IMR-90 (cell line): ENCODE results near the gene MCUB. TPM values are rescaled to one million over a fixed set of nuclear protein-coding genes. Genes with fewer than 3 reads are reported as not detected.

Experiments
- ATAC-seq: fragments of 200-7000 bp; cut with Tn5 transposase; 2 replicates; pipeline ENCODE4 v1.9.1; 2020; ENCODE audit warnings: low read depth, mild to moderate bottlenecking, moderate library complexity
- BruUV-seq: library from RNA; stranded (reverse); fragments of 400-500 nt; replicated peaks from 2 replicates; lab custom pipeline; 2021; lab: Mats Ljungman, UMichigan
- CTCF ChIA-PET: fragments of 300-600 bp; formaldehyde crosslinking; extraction: SDS; loops from one replicate; lab custom pipeline; 2021; ENCODE audit warnings: antibody characterized with exemption; lab: Yijun Ruan, JAX
- POLR2A ChIA-PET: fragments of 300-600 bp; sonication (Branson Sonifier 250); formaldehyde crosslinking; loops from one replicate; lab custom pipeline; 2022; ENCODE audit warnings: antibody characterized with exemption; ENCODE audit not compliant: unreplicated experiment; lab: Charles Lee
- DNase-seq: peaks from one replicate; pipeline ENCODE4 v3.0.0; 2013
- H2AFZ ChIP-seq: replicated peaks from 2 replicates; pipeline ENCODE3; 2013; ENCODE audit warnings: low read length, mild to moderate bottlenecking; ENCODE audit not compliant: poor library complexity
- H2AK5ac ChIP-seq: 2 replicates; pipeline ENCODE4 v1.6.1; 2013; ENCODE audit warnings: low read depth, low read length, inconsistent platforms
- H2AK9ac ChIP-seq: replicated peaks from 2 replicates; pipeline ENCODE3; 2013; ENCODE audit warnings: mild to moderate bottlenecking, low read depth, low read length, moderate library complexity; ENCODE audit not compliant: poor library complexity
- H2BK120ac ChIP-seq: 2 replicates; pipeline ENCODE4 v1.6.1; 2013; ENCODE audit warnings: low read depth, low read length, inconsistent platforms
- H2BK15ac ChIP-seq: 3 replicates; pipeline ENCODE4 v1.6.1; 2013; ENCODE audit warnings: low read depth, low read length, inconsistent platforms
- H2BK20ac ChIP-seq: 2 replicates; pipeline ENCODE4 v1.6.1; 2013; ENCODE audit warnings: low read depth, mild to moderate bottlenecking, inconsistent platforms, low read length, moderate library complexity
- H2BK5ac ChIP-seq: 2 replicates; pipeline ENCODE4 v1.6.1; 2013; ENCODE audit warnings: mild to moderate bottlenecking, low read depth, low read length, inconsistent platforms; ENCODE audit not compliant: poor library complexity, severe bottlenecking
- H3K14ac ChIP-seq: replicated peaks from 2 replicates; pipeline ENCODE4 v1.6.1; 2013; ENCODE audit warnings: low read depth, low read length, inconsistent platforms
- H3K18ac ChIP-seq: 2 replicates; pipeline ENCODE4 v1.6.1; 2013; ENCODE audit warnings: low read depth, low read length, control low read depth
- H3K23ac ChIP-seq: 2 replicates; pipeline ENCODE4 v1.6.1; 2013; ENCODE audit warnings: low read depth, low read length, inconsistent platforms
- H3K27ac ChIP-seq: 2 replicates; pipeline ENCODE4 v1.5.1; 2013; ENCODE audit warnings: mild to moderate bottlenecking, control low read depth, low read length; ENCODE audit not compliant: insufficient read depth
- H3K27me3 ChIP-seq: 2 replicates; pipeline ENCODE4 v1.6.1; 2013; ENCODE audit warnings: low read length; ENCODE audit not compliant: control insufficient read depth, insufficient read depth
- H3K36me3 ChIP-seq: 2 replicates; pipeline ENCODE4 v1.6.1; 2013; ENCODE audit warnings: low read length, mixed read lengths; ENCODE audit not compliant: control insufficient read depth, insufficient read depth
- H3K4ac ChIP-seq: 2 replicates; pipeline ENCODE4 v1.6.1; 2013; ENCODE audit warnings: low read depth, low read length, inconsistent platforms
- H3K4me1 ChIP-seq: 2 replicates; pipeline ENCODE4 v1.6.1; 2013; ENCODE audit warnings: low read length, mixed read lengths; ENCODE audit not compliant: control insufficient read depth, insufficient read depth
- H3K4me2 ChIP-seq: 2 replicates; pipeline ENCODE4 v1.6.1; 2013; ENCODE audit warnings: low read depth, mild to moderate bottlenecking, control low read depth, low read length, moderate library complexity
- H3K4me3 ChIP-seq: 2 replicates; pipeline ENCODE4 v1.5.1; 2013; ENCODE audit warnings: low read depth, mild to moderate bottlenecking, control low read depth, low read length, moderate library complexity; ENCODE audit not compliant: insufficient read depth
- H3K56ac ChIP-seq: 2 replicates; pipeline ENCODE4 v1.6.1; 2013; ENCODE audit warnings: low read length, inconsistent platforms; ENCODE audit not compliant: insufficient read depth; ENCODE audit errors: extremely low read depth
- H3K79me1 ChIP-seq, 2 experiments: 2 replicates each; pipeline ENCODE4 v1.6.1; 2013; ENCODE audit warnings: low read length in 2 of 2, inconsistent platforms in 1 of 2, low read depth in 1 of 2
- H3K9ac ChIP-seq: 2 replicates; pipeline ENCODE4 v1.6.1; 2013; ENCODE audit warnings: low read depth, low read length, control low read depth
- H3K9me1 ChIP-seq: 2 replicates; pipeline ENCODE4 v1.6.1; 2013; ENCODE audit warnings: low read length, inconsistent platforms; ENCODE audit not compliant: insufficient read depth
- H3K9me3 ChIP-seq: 2 replicates; pipeline ENCODE4 v1.6.1; 2013; ENCODE audit warnings: low read length; ENCODE audit not compliant: control insufficient read depth, insufficient read depth
- H4K20me1 ChIP-seq: 2 replicates; pipeline ENCODE4 v1.6.1; 2013; ENCODE audit warnings: low read length, inconsistent platforms; ENCODE audit not compliant: insufficient read depth
- H4K5ac ChIP-seq: 2 replicates; pipeline ENCODE4 v1.6.1; 2013; ENCODE audit warnings: mild to moderate bottlenecking, low read depth, low read length, control low read depth
- H4K8ac ChIP-seq, 2 experiments: 2 replicates each; pipeline ENCODE4 v1.6.1; 2013; ENCODE audit warnings: low read depth in 2 of 2, low read length in 2 of 2, control low read depth in 1 of 2, inconsistent platforms in 1 of 2
- H4K91ac ChIP-seq: 2 replicates; pipeline ENCODE4 v1.6.1; 2013; ENCODE audit warnings: low read depth, low read length, inconsistent platforms; ENCODE audit not compliant: insufficient read depth
- FOS ChIP-seq: fragments of 150-350 bp; IDR thresholded peaks from 2 replicates; pipeline ENCODE4 v1.6.1; 2016; ENCODE audit warnings: low read depth, low read length
- MAFK ChIP-seq: IDR thresholded peaks from 2 replicates; pipeline ENCODE4 v1.6.1; 2012; ENCODE audit warnings: low read depth, low read length, improper control_type of control experiment
- MAZ ChIP-seq: IDR thresholded peaks from 2 replicates; pipeline ENCODE4 v1.6.1; 2012; ENCODE audit warnings: low read depth, mild to moderate bottlenecking, low read length, improper control_type of control experiment, moderate library complexity, borderline replicate concordance
- MXI1 ChIP-seq: IDR thresholded peaks from 2 replicates; pipeline ENCODE4 v1.6.1; 2012; ENCODE audit warnings: low read depth, mild to moderate bottlenecking, low read length, moderate library complexity, borderline replicate concordance
- NFE2L2 ChIP-seq: fragments of 150-350 bp; IDR thresholded peaks from 2 replicates; pipeline ENCODE4 v1.6.1; 2016; ENCODE audit warnings: low read depth, mild to moderate bottlenecking, low read length
- RCOR1 ChIP-seq: IDR thresholded peaks from 2 replicates; pipeline ENCODE4 v1.6.1; 2012; ENCODE audit warnings: mild to moderate bottlenecking, low read length, improper control_type of control experiment; ENCODE audit not compliant: insufficient replicate concordance
- RFX5 ChIP-seq: IDR thresholded peaks from 2 replicates; pipeline ENCODE4 v1.8.0; 2012; ENCODE audit warnings: low read depth, mild to moderate bottlenecking, low read length, moderate library complexity
- whole genome bisulfite sequencing, 2 experiments: methylation state at CpG; one replicate each; pipeline versions ENCODE4 v1.1.5 to v1.1.7; 2013; ENCODE audit warnings: missing lambda C conversion rate in 2 of 2; ENCODE audit not compliant: insufficient read length in 1 of 2; ENCODE audit errors: extremely low coverage in 2 of 2; 5-methylcytosine and 5-hydroxymethylcytosine counted together
- dilution Hi-C: fragments of 300-500 bp; cut with HindIII; formaldehyde crosslinking; loops from one replicate; pipeline ENCODE4 v1.14.3; 2018; ENCODE audit warnings: low sequenced_read_pairs; ENCODE audit not compliant: unreplicated experiment
- in situ Hi-C: fragments of 300-500 bp; cut with MboI; formaldehyde crosslinking; loops from 3 replicates; pipeline ENCODE4 v1.14.3; 2019; ENCODE audit warnings: low sequenced_read_pairs, inconsistent platforms, mixed read lengths
- intact Hi-C: fragments of 100-400 bp; cut with micrococcal nuclease; formaldehyde crosslinking; loops from 2 replicates; pipeline ENCODE4 v1.10.0; 2022
- polyA plus RNA-seq, 3 experiments: library from polyadenylated mRNA; depleted of rRNA; stranded (reverse); fragments of >200 nt; gene quantifications; 2 replicates each; pipeline ENCODE4 v1.2.3, GENCODE V29; 2012; ENCODE audit warnings: low replicate concordance in 1 of 3
- total RNA-seq: library from RNA; depleted of rRNA; stranded (reverse); fragments of >200 nt; gene quantifications from 2 replicates; pipeline ENCODE4 v1.2.3, GENCODE V29; 2012
- TF ChIP-seq, protein P1 (sequence below): fragments of 150-350 bp; IDR thresholded peaks from 2 replicates; pipeline ENCODE4 v1.6.1; 2017; ENCODE audit warnings: mild to moderate bottlenecking, antibody characterized with exemption, low read length, low read depth
- TF ChIP-seq, protein P2 (sequence below): fragments of 150-350 bp; IDR thresholded peaks from 2 replicates; pipeline ENCODE4 v1.6.1; 2016; ENCODE audit warnings: low read depth, mild to moderate bottlenecking, low read length, moderate library complexity, borderline replicate concordance

MCUB gene
- total and polyA plus RNA-seq, 2 of the 4 experiments (the other 2 are of a cell fraction): 18.5 to 20.4 TPM

- ChIA-PET CTCF (no interaction called here), POLR2A (no interaction called here)
- no peaks in the 10 kb centered on the region for H3K79me1 ChIP-seq
- peaks cover 2% of the 10 kb centered on the region; the same call in 1 of the 2 replicates for H3K9me1 ChIP-seq
- H3K9ac ChIP-seq: no peak overlapping the region
- H3K18ac ChIP-seq: no peak overlapping the region
- H3K36me3 ChIP-seq: 0 out of 2 replicates have a peak, but pooled peaks cover 2% of the 10 kb centered on the region
- H3K23ac ChIP-seq: no peak overlapping the region
- dilution Hi-C loops (no loop called here), intact Hi-C loops (no loop called here), in situ Hi-C loops (no loop called here)
- H2BK5ac ChIP-seq: no peak overlapping the region
- no CpG with 5 or more reads among the region's 6 CpGs for WGBS, 2 experiments
- no peak overlapping the region for H2AK5ac ChIP-seq
- H2BK15ac ChIP-seq: no peak overlapping the region
- no peak overlapping the region for H4K91ac ChIP-seq
- no TSS peak for BruUV-seq
- H2BK120ac ChIP-seq: no peak overlapping the region
- peaks cover 2% of the 10 kb centered on the region; the same call in 1 of the 2 replicates for H3K4me1 ChIP-seq
- no peaks in the 10 kb centered on the region for H3K27me3 ChIP-seq
- H3K56ac ChIP-seq: no peak overlapping the region
- TF ChIP-seq RCOR1: no peak
- no peak for TF ChIP-seq NFE2L2
- TF ChIP-seq, protein P1, sequence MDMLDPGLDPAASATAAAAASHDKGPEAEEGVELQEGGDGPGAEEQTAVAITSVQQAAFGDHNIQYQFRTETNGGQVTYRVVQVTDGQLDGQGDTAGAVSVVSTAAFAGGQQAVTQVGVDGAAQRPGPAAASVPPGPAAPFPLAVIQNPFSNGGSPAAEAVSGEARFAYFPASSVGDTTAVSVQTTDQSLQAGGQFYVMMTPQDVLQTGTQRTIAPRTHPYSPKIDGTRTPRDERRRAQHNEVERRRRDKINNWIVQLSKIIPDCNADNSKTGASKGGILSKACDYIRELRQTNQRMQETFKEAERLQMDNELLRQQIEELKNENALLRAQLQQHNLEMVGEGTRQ: no peak
- TF ChIP-seq RFX5: no peak
- TF ChIP-seq FOS: no peak
- no peak for TF ChIP-seq MXI1
- TF ChIP-seq, protein P2, sequence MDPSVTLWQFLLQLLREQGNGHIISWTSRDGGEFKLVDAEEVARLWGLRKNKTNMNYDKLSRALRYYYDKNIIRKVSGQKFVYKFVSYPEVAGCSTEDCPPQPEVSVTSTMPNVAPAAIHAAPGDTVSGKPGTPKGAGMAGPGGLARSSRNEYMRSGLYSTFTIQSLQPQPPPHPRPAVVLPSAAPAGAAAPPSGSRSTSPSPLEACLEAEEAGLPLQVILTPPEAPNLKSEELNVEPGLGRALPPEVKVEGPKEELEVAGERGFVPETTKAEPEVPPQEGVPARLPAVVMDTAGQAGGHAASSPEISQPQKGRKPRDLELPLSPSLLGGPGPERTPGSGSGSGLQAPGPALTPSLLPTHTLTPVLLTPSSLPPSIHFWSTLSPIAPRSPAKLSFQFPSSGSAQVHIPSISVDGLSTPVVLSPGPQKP: no peak
- TF ChIP-seq MAFK: no peak
- TF ChIP-seq MAZ: no peak
- DNase-seq (no peak), ATAC-seq (no peak)
- H2AFZ ChIP-seq: no peak overlapping the region
- no peaks in the 10 kb centered on the region for H3K9me3 ChIP-seq
- H4K20me1 ChIP-seq: no peaks in the 10 kb centered on the region
- H4K5ac ChIP-seq: no peak overlapping the region
- H3K4me2 ChIP-seq: no peak overlapping the region
- no peak overlapping the region for H2AK9ac ChIP-seq
- no peak overlapping the region for H3K27ac ChIP-seq
- H3K14ac ChIP-seq: no peak overlapping the region
- H3K4me3 ChIP-seq: no peak overlapping the region
- no peak overlapping the region for H2BK20ac ChIP-seq
- H4K8ac ChIP-seq: no peak overlapping the region
- H3K4ac ChIP-seq: no peak overlapping the region
Observed at GRCh38 chr4:109552237-109552636, 7.8 kb upstream of the MCUB start.
